Measurements from ENCODE around the gene CCDC158. TPM values are rescaled to one million over a fixed set of nuclear protein-coding genes. Genes with fewer than 3 reads are reported as not detected.

The CCDC158 gene
- total RNA-seq, 4 donors from 2014 or later = 0.19 TPM; not detected in 3

DNA sequence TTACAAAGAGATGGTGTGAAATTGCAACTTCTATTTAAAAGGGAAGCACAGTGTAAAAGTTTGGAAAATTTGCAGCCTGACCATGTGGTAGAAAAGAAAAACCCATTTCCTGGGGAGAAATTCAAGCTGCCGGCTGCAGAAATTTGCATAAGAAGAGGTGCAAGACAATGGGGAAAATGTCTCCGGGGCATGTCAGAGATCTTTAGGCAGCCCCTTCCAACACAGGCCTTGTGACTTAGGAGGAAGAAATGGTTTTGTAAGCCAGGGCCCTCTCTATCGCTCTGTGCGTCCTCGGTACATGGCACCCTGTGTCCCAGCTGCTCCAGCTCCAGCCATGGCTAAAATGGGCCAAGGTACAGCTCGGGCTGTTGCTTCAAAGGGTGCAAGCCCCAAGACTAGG lies 40.4 kb downstream of the CCDC158 start:
- H3K4me3 ChIP-seq = no peak overlapping the region
- TF ChIP-seq, protein P1, sequence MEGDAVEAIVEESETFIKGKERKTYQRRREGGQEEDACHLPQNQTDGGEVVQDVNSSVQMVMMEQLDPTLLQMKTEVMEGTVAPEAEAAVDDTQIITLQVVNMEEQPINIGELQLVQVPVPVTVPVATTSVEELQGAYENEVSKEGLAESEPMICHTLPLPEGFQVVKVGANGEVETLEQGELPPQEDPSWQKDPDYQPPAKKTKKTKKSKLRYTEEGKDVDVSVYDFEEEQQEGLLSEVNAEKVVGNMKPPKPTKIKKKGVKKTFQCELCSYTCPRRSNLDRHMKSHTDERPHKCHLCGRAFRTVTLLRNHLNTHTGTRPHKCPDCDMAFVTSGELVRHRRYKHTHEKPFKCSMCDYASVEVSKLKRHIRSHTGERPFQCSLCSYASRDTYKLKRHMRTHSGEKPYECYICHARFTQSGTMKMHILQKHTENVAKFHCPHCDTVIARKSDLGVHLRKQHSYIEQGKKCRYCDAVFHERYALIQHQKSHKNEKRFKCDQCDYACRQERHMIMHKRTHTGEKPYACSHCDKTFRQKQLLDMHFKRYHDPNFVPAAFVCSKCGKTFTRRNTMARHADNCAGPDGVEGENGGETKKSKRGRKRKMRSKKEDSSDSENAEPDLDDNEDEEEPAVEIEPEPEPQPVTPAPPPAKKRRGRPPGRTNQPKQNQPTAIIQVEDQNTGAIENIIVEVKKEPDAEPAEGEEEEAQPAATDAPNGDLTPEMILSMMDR (IDR thresholded peaks at IDR 0.05) = no peak
- TF ChIP-seq POLR2A (IDR thresholded peaks at IDR 0.05) = no peak
- no peaks in the 10 kb centered on the region for H3K9me3 ChIP-seq
- WGBS, 2 donors = 89 to 91% methylated on average over 5 of the region's 6 CpGs
- intact Hi-C loops (cut with DNase I) = no loop called here
- H3K27me3 ChIP-seq = peaks cover 0 to 9% (median 2%) of the 10 kb centered on the region in 4 donors
- DNase-seq = no peak
- no peaks in the 10 kb centered on the region for H3K36me3 ChIP-seq
- H3K27ac ChIP-seq = no peak overlapping the region
- H3K4me1 ChIP-seq = no peaks in the 10 kb centered on the region

DNA sequence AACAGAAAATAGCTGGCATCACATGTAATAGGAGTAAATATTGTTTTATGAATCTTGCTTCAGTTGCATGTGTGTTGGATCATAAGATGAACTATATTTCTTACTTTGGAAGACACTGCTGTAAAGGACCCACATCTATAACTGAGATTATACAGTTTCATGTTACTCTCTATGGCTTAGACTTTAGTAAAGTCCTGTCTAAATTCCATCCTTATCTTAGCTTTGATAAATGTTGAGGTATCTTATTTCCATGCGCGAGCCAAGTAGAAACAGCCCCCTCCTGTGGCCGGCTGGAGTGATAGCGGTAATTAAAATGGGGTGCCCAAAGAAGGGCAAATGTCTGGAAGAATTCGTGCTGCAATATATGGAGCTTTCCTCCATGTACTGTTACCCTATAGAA lies 43.0 kb downstream of the CCDC158 start:
- Histone ChIP-seq H3K36me3 (no peaks in the 10 kb centered on the region), H3K27ac (no peak overlapping the region), H3K4me3 (no peak overlapping the region), H3K9me3 (no peaks in the 10 kb centered on the region), H3K27me3 (peaks cover 0 to 9% (median 0%) of the 10 kb centered on the region in 4 donors), H3K4me1 (no peaks in the 10 kb centered on the region)
- TF ChIP-seq, protein P1 (IDR thresholded peaks at IDR 0.05) = peak in 5 of 6 experiments; percentile 31 to 62 (median 41)
- TF ChIP-seq POLR2A (IDR thresholded peaks at IDR 0.05) = no peak
- intact Hi-C loops (cut with DNase I) = no loop called here
- no peak for DNase-seq
- WGBS, 2 donors = 51 to 68% methylated on average over 5 of the region's 5 CpGs

DNA sequence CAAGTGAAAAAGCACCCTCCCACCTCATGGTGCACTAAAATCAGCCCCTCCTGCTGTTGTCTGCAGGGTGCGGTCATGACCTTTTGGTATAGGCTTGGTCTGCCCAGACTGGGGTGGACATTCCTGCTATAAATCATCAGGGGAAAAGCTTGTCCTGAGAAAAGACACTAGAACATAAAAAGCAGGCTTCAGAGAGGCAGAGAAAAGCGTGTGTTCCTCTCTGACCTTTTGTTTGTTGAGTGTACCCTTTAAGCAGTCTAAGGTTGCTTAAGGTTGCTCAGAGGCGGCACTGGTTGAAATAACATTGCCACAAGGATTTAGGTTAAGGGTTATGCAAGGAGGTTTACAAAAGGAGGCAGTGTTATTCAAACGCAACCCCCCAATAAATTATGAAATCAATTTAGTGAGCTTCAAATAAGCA lies 43.5 kb downstream of the CCDC158 start:
- H3K27me3 ChIP-seq = peaks cover 0 to 9% (median 0%) of the 10 kb centered on the region in 4 donors
- H3K4me3 ChIP-seq = no peak overlapping the region
- no peaks in the 10 kb centered on the region for H3K36me3 ChIP-seq
- no peak overlapping the region for H3K27ac ChIP-seq
- intact Hi-C loops (cut with DNase I) = no loop called here
- H3K4me1 ChIP-seq = no peaks in the 10 kb centered on the region
- DNase-seq = no peak
- H3K9me3 ChIP-seq = no peaks in the 10 kb centered on the region
- TF ChIP-seq, protein P1 (IDR thresholded peaks at IDR 0.05) = no peak
- TF ChIP-seq POLR2A (IDR thresholded peaks at IDR 0.05) = no peak
- WGBS, 2 donors = 66 to 77% methylated on average over 4 of the region's 4 CpGs

DNA sequence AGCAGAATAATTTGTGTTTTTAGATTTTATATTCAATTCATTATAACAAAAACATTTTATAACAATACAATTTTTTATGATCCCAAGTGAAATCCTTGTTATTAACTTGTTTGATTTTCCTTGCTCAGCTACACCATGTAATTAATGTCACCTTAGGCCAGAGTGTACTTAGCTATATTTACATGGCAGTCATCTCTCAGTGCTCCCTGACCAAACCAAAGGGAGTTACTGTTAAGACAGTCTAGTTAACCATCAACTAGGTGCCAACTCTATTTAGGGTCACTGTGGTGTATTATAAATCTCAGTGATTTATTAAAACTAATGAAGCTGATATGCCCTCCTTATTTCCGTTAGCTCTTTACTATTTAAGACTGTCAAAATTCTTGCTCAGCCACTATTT lies 44.4 kb downstream of the CCDC158 start:
- H3K4me3 ChIP-seq = no peak overlapping the region
- H3K27me3 ChIP-seq = peaks cover 0 to 9% (median 0%) of the 10 kb centered on the region in 4 donors
- no peaks in the 10 kb centered on the region for H3K9me3 ChIP-seq
- H3K4me1 ChIP-seq = no peaks in the 10 kb centered on the region
- WGBS, 2 donors = 75 to 95% methylated on average over 1 of the region's 1 CpG
- TF ChIP-seq, protein P1 (IDR thresholded peaks at IDR 0.05) = no peak
- no peak for TF ChIP-seq POLR2A (IDR thresholded peaks at IDR 0.05)
- no peak overlapping the region for H3K27ac ChIP-seq
- DNase-seq = no peak
- intact Hi-C loops (cut with DNase I) = no loop called here
- no peaks in the 10 kb centered on the region for H3K36me3 ChIP-seq

DNA sequence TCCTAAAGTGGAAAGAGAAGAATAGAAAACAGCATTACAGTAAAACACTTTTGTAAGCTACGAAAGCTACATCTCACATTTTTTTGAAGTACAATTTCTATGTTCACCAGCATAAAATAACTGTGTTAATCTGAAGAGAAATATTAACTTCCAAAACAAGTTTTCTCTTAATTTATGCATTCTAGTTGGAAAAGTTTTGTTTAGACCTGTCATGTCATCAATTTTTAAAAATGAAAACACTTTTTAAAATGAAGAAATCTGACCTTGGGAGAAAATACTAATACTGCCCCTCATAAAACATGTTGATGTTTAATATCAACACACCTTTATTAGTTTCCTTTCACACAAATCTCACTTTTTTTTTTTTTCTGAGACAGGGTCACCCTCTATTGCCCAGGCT lies 45.2 kb downstream of the CCDC158 start:
- no peaks in the 10 kb centered on the region for H3K4me1 ChIP-seq
- H3K36me3 ChIP-seq = no peaks in the 10 kb centered on the region
- no peak overlapping the region for H3K4me3 ChIP-seq
- no peaks in the 10 kb centered on the region for H3K9me3 ChIP-seq
- H3K27ac ChIP-seq = no peak overlapping the region
- 82 to 85% methylated on average over 1 of the region's 1 CpG for WGBS, 2 donors
- intact Hi-C loops (cut with DNase I) = no loop called here
- peaks cover 0 to 2% (median 0%) of the 10 kb centered on the region in 4 donors for H3K27me3 ChIP-seq
- TF ChIP-seq, protein P1 (IDR thresholded peaks at IDR 0.05) = no peak
- no peak for TF ChIP-seq POLR2A (IDR thresholded peaks at IDR 0.05)
- no peak for DNase-seq
